HL-60 (cell line): ENCODE measurements around the gene PRICKLE3.

Experiments
- POLR2AphosphoS5 ChIP-seq: IDR thresholded peaks from 2 replicates; pipeline ENCODE4 v1.6.1; 2012; ENCODE audit warnings: low read depth
- TF ChIP-seq, protein P1 (sequence below): IDR thresholded peaks from one replicate; pipeline ENCODE4 v1.5.1; 2011; ENCODE audit warnings: low read length, control low read depth, inconsistent platforms; ENCODE audit not compliant: insufficient read depth

DNA sequence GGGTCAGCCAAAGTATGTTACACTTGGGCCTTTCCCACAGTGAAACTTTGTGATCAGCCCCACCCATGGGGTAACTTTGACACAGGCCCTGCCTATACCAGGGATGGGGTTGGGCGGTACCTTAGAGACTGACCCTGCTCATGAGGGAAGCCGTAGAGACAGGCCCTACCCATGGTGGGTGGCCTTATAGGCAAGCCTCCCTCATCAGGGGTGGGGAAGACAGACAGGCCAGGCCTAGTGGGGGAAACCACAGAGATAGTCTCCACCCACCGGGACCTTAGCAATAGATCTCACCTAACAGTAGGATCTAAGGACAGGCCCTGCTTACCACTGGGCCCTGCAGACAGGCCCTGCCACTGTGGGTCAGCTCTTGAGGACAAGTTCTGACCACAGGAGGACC, 7.6 kb downstream of the PRICKLE3 start:
- TF ChIP-seq, protein P1, sequence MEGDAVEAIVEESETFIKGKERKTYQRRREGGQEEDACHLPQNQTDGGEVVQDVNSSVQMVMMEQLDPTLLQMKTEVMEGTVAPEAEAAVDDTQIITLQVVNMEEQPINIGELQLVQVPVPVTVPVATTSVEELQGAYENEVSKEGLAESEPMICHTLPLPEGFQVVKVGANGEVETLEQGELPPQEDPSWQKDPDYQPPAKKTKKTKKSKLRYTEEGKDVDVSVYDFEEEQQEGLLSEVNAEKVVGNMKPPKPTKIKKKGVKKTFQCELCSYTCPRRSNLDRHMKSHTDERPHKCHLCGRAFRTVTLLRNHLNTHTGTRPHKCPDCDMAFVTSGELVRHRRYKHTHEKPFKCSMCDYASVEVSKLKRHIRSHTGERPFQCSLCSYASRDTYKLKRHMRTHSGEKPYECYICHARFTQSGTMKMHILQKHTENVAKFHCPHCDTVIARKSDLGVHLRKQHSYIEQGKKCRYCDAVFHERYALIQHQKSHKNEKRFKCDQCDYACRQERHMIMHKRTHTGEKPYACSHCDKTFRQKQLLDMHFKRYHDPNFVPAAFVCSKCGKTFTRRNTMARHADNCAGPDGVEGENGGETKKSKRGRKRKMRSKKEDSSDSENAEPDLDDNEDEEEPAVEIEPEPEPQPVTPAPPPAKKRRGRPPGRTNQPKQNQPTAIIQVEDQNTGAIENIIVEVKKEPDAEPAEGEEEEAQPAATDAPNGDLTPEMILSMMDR, result no peak
- TF ChIP-seq POLR2AphosphoS5, result no peak
